HG03097 (cell line): ENCODE results near the gene ASB2.

Experiments
- ATAC-seq: cut with Tn5 transposase; IDR thresholded peaks from one replicate; pipeline ENCODE4 v1.9.1; 2021; ENCODE audit not compliant: unreplicated experiment, low FRiP score

The ASB2 gene

GRCh38 chr14:93976477-93977057 lies at the start of gene ASB2:
ASB2 (minus strand) TSS chr14:93976570; CDS start chr14:93964539, 12,031 bp downstream.
- ATAC-seq = no peak

- ATAC-seq = no peak
Observed at GRCh38 chr14:94025720-94026119, 49.4 kb upstream of the ASB2 start.

- ATAC-seq = no peak
Observed at GRCh38 chr14:94024549-94024948, 48.2 kb upstream of the ASB2 start.

GRCh38 chr14:94022532-94023411 lies 46.4 kb upstream of the ASB2 start:
- no peak for ATAC-seq

- no peak for ATAC-seq
Observed at GRCh38 chr14:94021416-94022157, 45.2 kb upstream of the ASB2 start.

GRCh38 chr14:94021001-94021400 lies 44.6 kb upstream of the ASB2 start:
- no peak for ATAC-seq

- ATAC-seq = no peak
Observed at GRCh38 chr14:94020267-94020666, 43.9 kb upstream of the ASB2 start.

- no peak for ATAC-seq
Observed at GRCh38 chr14:94019329-94019728, 43.0 kb upstream of the ASB2 start.

GRCh38 chr14:94018308-94018707 lies 41.9 kb upstream of the ASB2 start:
- ATAC-seq = no peak

GRCh38 chr14:94016446-94016976 lies 40.1 kb upstream of the ASB2 start:
- no peak for ATAC-seq

- ATAC-seq = no peak
Observed at GRCh38 chr14:94015223-94015622, 38.9 kb upstream of the ASB2 start.

GRCh38 chr14:94014382-94014781 lies 38.0 kb upstream of the ASB2 start:
- ATAC-seq = no peak

GRCh38 chr14:94011795-94012194 lies 35.4 kb upstream of the ASB2 start:
- no peak for ATAC-seq

- no peak for ATAC-seq
Observed at GRCh38 chr14:94010625-94011024, 34.3 kb upstream of the ASB2 start.

GRCh38 chr14:94009767-94010166 lies 33.4 kb upstream of the ASB2 start:
- no peak for ATAC-seq

- no peak for ATAC-seq
Observed at GRCh38 chr14:94008234-94008633, 31.9 kb upstream of the ASB2 start.

GRCh38 chr14:94005324-94006073 lies 29.1 kb upstream of the ASB2 start:
- ATAC-seq = no peak

GRCh38 chr14:94004015-94004414 lies 27.6 kb upstream of the ASB2 start:
- ATAC-seq = no peak

GRCh38 chr14:94003397-94003796 lies 27.0 kb upstream of the ASB2 start:
- no peak for ATAC-seq
